CD1c-positive myeloid dendritic cell (primary cell): ENCODE data around the gene LOXL1.

Experiments
- DNase-seq: peaks from one replicate; pipeline ENCODE4 v3.0.0-alpha.2; 2016; ENCODE audit errors: extremely low spot score

Gene LOXL1

GRCh38 chr15:73926219-73927002 lies at the start of gene LOXL1:
Gene LOXL1 (plus strand): TSS chr15:73926462. CDS start chr15:73926784, 322 bp downstream.
- peak; percentile 23 for DNase-seq

GRCh38 chr15:73879426-73879825 lies 46.8 kb upstream of the LOXL1 start:
- DNase-seq, result no peak

GRCh38 chr15:73881579-73882320 lies 44.5 kb upstream of the LOXL1 start:
- DNase-seq, result no peak

- DNase-seq, result no peak
Measured at GRCh38 chr15:73882761-73883419, 43.4 kb upstream of the LOXL1 start.

GRCh38 chr15:73884159-73884558 lies 42.1 kb upstream of the LOXL1 start:
- DNase-seq, result no peak

GRCh38 chr15:73885954-73886700 lies 40.1 kb upstream of the LOXL1 start:
- no peak for DNase-seq

GRCh38 chr15:73886717-73887345 lies 39.4 kb upstream of the LOXL1 start:
- no peak for DNase-seq

- DNase-seq, result no peak
Measured at GRCh38 chr15:73887481-73887880, 38.8 kb upstream of the LOXL1 start.

GRCh38 chr15:73888224-73889041 lies 37.8 kb upstream of the LOXL1 start:
- no peak for DNase-seq

- DNase-seq, result no peak
Measured at GRCh38 chr15:73889053-73889761, 37.1 kb upstream of the LOXL1 start.

GRCh38 chr15:73889762-73890124 lies 36.5 kb upstream of the LOXL1 start:
- DNase-seq, result no peak

- DNase-seq, result no peak
Measured at GRCh38 chr15:73891328-73892315, 34.6 kb upstream of the LOXL1 start.

GRCh38 chr15:73892446-73893226 lies 33.6 kb upstream of the LOXL1 start:
- DNase-seq, result no peak

- DNase-seq, result no peak
Measured at GRCh38 chr15:73894133-73894814, 32.0 kb upstream of the LOXL1 start.

- DNase-seq, result peak; percentile 51
Measured at GRCh38 chr15:73897441-73898261, 28.6 kb upstream of the LOXL1 start.
